Gastrocnemius medialis (tissue), 4 donors: ENCODE data around the gene USO1.

ENCODE experiments used
- POLR2A ChIP-seq, 2 donors: fragments of 450-650 bp; IDR thresholded peaks; one replicate each; pipeline ENCODE4 v1.6.1; 2017; ENCODE audit warnings: antibody characterized with exemption in 2 of 2, mild to moderate bottlenecking in 2 of 2, moderate library complexity in 2 of 2
- TF ChIP-seq, protein P1 (sequence below), 5 experiments: fragments of 450-650 bp in 3 of 5; fragments of 200-600 bp in 2 of 5; sonication (generic) in 2 of 5; IDR thresholded peaks in 4 of 5; conservative IDR thresholded peaks in 1 of 5; 1 replicate in 4 of 5; 2 replicates in 1 of 5; pipeline ENCODE4 v1.5.1; 2016 to 2019; ENCODE audit warnings: antibody characterized with exemption in 5 of 5, mild to moderate bottlenecking in 3 of 5, moderate library complexity in 3 of 5

DNA sequence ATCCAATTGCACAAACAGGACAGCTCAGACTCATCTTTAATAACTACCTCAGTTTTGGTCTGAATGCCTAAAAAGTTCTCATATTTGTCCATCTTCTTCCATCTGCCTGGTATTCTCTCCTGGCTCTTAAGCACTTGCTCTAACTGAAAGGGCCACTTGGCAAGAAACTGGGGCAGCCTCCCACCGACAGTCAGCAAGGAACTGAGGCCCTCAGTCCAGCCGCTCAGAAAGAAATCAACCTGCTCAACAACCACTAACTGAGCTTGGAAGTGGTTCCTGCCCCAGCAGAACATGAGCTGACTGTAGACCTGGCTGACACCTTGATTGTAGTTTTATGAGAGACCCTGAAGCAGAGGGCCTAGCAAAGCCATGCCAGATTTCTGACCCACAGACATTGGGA, 93.5 kb downstream of the USO1 start:
- TF ChIP-seq, protein P1, sequence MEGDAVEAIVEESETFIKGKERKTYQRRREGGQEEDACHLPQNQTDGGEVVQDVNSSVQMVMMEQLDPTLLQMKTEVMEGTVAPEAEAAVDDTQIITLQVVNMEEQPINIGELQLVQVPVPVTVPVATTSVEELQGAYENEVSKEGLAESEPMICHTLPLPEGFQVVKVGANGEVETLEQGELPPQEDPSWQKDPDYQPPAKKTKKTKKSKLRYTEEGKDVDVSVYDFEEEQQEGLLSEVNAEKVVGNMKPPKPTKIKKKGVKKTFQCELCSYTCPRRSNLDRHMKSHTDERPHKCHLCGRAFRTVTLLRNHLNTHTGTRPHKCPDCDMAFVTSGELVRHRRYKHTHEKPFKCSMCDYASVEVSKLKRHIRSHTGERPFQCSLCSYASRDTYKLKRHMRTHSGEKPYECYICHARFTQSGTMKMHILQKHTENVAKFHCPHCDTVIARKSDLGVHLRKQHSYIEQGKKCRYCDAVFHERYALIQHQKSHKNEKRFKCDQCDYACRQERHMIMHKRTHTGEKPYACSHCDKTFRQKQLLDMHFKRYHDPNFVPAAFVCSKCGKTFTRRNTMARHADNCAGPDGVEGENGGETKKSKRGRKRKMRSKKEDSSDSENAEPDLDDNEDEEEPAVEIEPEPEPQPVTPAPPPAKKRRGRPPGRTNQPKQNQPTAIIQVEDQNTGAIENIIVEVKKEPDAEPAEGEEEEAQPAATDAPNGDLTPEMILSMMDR (IDR thresholded peaks at IDR 0.05 in 4 of 5, conservative IDR thresholded peaks at IDR 0.05 in 1 of 5) = no peak
- no peak for TF ChIP-seq POLR2A (IDR thresholded peaks at IDR 0.05)
